Measurements from ENCODE around the gene MARCHF11.

DNA sequence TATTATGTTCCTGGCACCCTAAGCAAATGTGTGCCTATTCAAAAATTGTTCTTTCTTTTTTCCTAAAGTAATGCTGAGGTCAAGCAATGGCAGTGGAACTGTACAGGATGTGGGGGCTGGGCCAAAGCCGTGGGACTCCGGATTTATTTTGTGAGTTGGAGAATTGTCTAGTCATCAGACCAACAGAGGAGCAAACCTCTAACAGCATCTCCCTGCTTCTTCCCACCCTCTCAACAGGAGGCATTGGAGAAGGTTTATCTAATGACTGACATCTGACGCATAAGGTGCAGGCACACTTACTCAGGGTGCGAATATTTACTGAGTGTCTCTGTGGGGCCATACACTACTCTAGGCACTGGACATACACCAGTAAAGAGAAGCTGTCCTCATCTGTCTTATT lies 38.6 kb downstream of the MARCHF11 start:
- TF ChIP-seq, protein P1, sequence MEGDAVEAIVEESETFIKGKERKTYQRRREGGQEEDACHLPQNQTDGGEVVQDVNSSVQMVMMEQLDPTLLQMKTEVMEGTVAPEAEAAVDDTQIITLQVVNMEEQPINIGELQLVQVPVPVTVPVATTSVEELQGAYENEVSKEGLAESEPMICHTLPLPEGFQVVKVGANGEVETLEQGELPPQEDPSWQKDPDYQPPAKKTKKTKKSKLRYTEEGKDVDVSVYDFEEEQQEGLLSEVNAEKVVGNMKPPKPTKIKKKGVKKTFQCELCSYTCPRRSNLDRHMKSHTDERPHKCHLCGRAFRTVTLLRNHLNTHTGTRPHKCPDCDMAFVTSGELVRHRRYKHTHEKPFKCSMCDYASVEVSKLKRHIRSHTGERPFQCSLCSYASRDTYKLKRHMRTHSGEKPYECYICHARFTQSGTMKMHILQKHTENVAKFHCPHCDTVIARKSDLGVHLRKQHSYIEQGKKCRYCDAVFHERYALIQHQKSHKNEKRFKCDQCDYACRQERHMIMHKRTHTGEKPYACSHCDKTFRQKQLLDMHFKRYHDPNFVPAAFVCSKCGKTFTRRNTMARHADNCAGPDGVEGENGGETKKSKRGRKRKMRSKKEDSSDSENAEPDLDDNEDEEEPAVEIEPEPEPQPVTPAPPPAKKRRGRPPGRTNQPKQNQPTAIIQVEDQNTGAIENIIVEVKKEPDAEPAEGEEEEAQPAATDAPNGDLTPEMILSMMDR (IDR thresholded peaks at IDR 0.05; ENCODE audit: insufficient read depth, low read depth, low read length): no peak
- TF ChIP-seq EZH2 (IDR thresholded peaks at IDR 0.05; ENCODE audit: insufficient read depth, low read length): no peak

All from astrocyte (in vitro differentiated cells and primary cell).